LNCaP clone FGC (cell line): ENCODE data around the gene SYT6.

Source experiments
- DNase-seq: peaks from one replicate; pipeline ENCODE4 v3.0.0-alpha.2; 2011; ENCODE audit warnings: low read depth
- H3K4me3 ChIP-seq: 2 replicates; pipeline ENCODE4 v1.5.1; 2011; ENCODE audit warnings: mild to moderate bottlenecking, low read depth, low read length, control low read depth
- TF ChIP-seq, protein P1 (sequence below): IDR thresholded peaks from 2 replicates; pipeline ENCODE4 v1.5.1; 2012; ENCODE audit warnings: mild to moderate bottlenecking; ENCODE audit not compliant: control insufficient read depth, insufficient read depth; ENCODE audit errors: extremely low read depth

The SYT6 gene

DNA sequence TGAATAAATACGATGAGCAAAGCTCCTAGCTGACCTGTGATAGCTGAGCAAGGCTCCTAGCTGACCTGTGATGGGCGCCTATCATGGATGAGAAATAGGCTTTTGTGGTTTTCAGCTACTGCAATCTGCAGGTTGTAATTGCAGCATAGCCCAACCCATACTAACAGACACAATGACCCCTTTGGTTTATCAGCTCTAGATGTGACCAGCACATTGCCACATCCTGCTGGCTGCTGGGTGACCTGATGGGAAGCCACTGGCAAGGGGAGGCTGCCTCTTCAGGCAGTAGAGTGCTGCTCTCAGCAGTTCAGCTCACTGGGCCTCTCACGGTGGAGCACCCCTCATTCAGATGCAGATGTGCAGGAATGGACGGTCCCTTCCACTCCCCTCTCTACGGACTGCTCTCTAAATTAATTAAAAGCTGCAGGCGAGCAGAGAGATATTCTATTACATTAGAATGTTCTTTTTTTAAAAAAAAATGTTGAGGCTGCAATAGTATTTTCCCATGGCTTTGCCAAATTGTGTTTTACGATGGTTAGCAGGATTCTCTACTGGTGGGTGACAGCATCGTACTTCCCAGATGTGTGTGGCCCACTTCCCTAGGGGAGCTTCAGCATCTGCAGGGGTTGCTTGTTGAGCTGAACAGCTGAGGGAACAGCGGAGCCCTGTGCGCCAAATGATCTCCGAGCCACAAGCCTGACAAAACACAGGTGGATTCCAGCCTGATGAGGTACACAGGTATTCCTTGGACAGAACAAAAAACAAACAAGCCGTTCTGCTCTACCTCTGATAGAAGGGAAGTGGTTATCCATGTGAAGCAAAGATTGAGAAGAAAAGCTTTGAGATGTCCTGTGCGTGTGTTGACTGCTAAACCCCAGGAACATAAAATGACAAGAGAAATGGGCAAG, 65.0 kb downstream of the SYT6 start:
- TF ChIP-seq, protein P1, sequence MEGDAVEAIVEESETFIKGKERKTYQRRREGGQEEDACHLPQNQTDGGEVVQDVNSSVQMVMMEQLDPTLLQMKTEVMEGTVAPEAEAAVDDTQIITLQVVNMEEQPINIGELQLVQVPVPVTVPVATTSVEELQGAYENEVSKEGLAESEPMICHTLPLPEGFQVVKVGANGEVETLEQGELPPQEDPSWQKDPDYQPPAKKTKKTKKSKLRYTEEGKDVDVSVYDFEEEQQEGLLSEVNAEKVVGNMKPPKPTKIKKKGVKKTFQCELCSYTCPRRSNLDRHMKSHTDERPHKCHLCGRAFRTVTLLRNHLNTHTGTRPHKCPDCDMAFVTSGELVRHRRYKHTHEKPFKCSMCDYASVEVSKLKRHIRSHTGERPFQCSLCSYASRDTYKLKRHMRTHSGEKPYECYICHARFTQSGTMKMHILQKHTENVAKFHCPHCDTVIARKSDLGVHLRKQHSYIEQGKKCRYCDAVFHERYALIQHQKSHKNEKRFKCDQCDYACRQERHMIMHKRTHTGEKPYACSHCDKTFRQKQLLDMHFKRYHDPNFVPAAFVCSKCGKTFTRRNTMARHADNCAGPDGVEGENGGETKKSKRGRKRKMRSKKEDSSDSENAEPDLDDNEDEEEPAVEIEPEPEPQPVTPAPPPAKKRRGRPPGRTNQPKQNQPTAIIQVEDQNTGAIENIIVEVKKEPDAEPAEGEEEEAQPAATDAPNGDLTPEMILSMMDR, result no peak
- DNase-seq, result no peak
- H3K4me3 ChIP-seq, result no peak overlapping the region

- no peak overlapping the region for H3K4me3 ChIP-seq
- TF ChIP-seq, protein P1, result no peak
These were observed 66.2 kb downstream of the SYT6 start for GRCh38 chr1:114087495-114087894.

DNA sequence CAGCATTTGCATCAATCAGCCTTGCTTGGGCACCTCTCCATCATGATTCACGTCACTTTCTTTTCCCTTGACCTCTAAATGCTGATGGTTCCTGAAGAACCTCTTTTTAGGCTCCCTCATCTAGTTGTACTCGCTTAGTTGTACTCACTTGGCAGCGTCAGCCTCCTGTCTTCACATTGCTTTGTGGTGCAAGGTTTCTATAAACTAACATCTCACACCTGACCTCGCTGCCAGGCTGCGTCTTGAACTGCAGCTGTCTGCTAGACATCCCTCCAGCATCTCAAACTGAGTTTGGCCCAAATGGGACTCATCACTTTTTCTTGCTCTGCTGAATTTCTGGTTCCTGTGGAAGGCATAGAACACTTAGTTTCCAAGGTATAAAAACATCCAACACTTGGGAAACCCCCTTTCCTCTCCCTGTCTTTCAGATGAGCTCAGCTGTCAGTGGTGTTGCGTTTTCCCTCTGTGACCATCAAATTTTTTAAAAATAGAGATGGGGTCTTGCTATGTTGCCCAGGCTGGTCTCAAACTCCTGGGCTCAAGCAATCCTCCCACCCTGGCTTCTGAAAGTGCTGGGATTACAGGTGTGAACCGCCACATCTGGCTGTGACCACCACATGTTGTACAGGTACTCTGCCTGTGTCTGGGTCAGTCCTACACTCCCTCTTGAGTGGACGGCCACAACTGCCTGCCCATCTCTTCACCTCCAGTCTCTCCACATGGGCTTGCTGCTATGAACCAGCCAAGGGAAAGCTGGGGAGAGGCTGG, 66.9 kb downstream of the SYT6 start:
- H3K4me3 ChIP-seq, result no peak overlapping the region
- no peak for DNase-seq
- TF ChIP-seq, protein P1, result no peak

More at GRCh38 chr1:114087495-114087894, 66.2 kb downstream of the SYT6 start:
- no peak for DNase-seq

DNA sequence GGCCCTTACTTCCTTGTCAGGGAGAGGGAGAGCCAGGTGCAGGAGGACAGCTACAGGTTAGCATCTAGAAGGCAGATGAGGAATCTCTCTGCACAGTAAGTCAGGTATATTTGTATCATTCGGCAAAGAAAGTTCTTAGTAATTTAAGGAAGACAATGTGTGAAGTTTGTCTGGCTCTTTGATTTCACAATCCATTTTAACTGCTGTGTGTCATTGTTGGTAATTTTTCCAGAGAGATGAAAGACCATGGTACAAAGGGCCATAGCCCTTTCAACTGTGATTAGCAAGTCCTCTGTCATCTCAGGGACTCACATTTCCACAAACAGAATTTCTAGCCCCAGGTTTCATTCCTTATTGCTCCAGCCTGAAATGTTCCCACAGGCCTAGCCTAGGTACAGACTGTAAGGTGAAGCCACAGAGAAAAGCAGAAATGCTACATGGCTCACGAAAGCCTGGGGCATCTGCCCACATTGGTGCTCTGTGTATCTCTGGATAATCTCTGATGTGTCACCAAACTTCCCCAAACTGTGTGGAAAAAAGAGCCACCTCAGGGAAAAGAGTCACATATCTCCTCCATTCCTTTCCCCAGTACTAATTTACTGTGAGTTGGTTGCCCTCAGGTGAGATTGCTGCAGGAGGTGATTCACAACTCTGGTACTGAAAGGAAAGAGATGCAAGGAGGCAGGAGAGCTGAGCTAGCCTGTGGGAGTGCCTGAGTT, 70.6 kb downstream of the SYT6 start:
- no peak overlapping the region for H3K4me3 ChIP-seq
- TF ChIP-seq, protein P1, result no peak
- DNase-seq, result no peak

DNA sequence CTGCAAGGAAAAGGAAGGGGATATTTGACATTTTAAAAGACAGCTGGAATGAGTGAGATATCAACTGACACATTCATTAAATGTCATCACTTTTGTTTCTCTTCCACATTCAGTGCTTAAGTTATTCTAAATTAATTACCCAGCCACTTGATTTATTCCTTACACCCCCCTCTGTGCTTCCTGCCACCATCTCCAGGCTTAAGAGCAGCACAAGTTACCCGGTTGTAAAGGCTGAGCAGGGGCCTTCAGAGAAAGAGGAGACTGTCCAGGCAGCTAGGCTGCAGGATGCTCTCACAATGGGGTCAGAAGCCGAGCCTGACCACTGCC, 71.4 kb downstream of the SYT6 start:
- DNase-seq, result no peak
- TF ChIP-seq, protein P1, result no peak
- H3K4me3 ChIP-seq, result no peak overlapping the region

GRCh38 chr1:114081437-114082303, 72.0 kb downstream of the SYT6 start:
- DNase-seq, result no peak
- TF ChIP-seq, protein P1, result no peak
- no peak overlapping the region for H3K4me3 ChIP-seq
